Chondrocyte (in vitro differentiated cells): ENCODE results near the gene SLCO3A1. TPM values are rescaled to one million over a fixed set of nuclear protein-coding genes. Genes with fewer than 3 reads are reported as not detected.
"Not testable (repeated sequence)": the region's sequence is repeated elsewhere in the genome, so short reads cannot be mapped to it uniquely, and the experiment has no call there.

Experiments used
- DNase-seq: peaks from one replicate; pipeline ENCODE4 v3.0.0; 2021; ENCODE audit warnings: mixed read lengths, low spot score
- H3K27ac Mint-ChIP-seq: one replicate; pipeline ENCODE4 v1.8.0; 2021; ENCODE audit warnings: mild to moderate bottlenecking, moderate library complexity, mixed read lengths; ENCODE audit not compliant: unreplicated experiment
- H3K27me3 Mint-ChIP-seq: 2 replicates; pipeline ENCODE4 v1.8.0; 2021; ENCODE audit warnings: low read depth, mixed read lengths
- H3K36me3 Mint-ChIP-seq: 2 replicates; pipeline ENCODE4 v1.8.0; 2021; ENCODE audit warnings: low read depth, mixed read lengths
- H3K4me1 Mint-ChIP-seq: 2 replicates; pipeline ENCODE4 v1.8.0; 2021; ENCODE audit warnings: low read depth, mild to moderate bottlenecking, mixed read lengths
- H3K4me3 Mint-ChIP-seq: one replicate; pipeline ENCODE4 v1.8.0; 2021; ENCODE audit warnings: mild to moderate bottlenecking, moderate library complexity, mixed read lengths; ENCODE audit not compliant: unreplicated experiment
- H3K9me3 Mint-ChIP-seq: 2 replicates; pipeline ENCODE4 v1.8.0; 2021; ENCODE audit warnings: low read depth, mixed read lengths
- total RNA-seq: library from RNA; stranded (reverse); gene quantifications from 3 replicates; pipeline ENCODE4 v1.2.1, GENCODE V29; 2021
- TF ChIP-seq, protein P1 (sequence below): fragments of 200-600 bp; sonication (generic); IDR thresholded peaks from 2 replicates; pipeline ENCODE4 v1.5.0; 2021; ENCODE audit warnings: antibody characterized with exemption, mild to moderate bottlenecking, moderate library complexity

SLCO3A1 gene
- total RNA-seq, 1 donor from 2014 or later = 3.7 TPM

DNA sequence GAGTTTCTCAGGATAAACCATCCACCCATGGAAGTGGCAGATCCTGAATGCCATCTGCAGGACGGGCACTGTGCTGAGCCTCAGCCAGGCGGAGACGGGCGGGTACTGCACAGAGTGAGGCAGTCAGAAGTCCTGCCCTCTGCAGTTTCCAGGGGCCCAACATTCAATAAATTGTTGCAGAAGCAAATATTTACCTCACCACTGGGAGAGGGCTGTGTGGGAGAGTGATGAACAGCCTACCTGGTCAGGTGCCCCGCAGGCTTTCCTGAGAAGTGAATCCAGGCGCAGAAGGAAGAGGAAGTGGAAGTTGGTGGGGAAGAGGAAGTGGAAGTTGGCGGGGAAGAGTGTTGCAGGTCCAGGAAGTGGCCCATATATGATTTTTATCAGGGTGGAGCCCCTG, 100.8 kb downstream of the SLCO3A1 start:
- no peaks in the 10 kb centered on the region for H3K27me3 Mint-ChIP-seq
- no peaks in the 10 kb centered on the region for H3K36me3 Mint-ChIP-seq
- no peak for DNase-seq
- H3K27ac Mint-ChIP-seq = no peak overlapping the region
- TF ChIP-seq, protein P1, sequence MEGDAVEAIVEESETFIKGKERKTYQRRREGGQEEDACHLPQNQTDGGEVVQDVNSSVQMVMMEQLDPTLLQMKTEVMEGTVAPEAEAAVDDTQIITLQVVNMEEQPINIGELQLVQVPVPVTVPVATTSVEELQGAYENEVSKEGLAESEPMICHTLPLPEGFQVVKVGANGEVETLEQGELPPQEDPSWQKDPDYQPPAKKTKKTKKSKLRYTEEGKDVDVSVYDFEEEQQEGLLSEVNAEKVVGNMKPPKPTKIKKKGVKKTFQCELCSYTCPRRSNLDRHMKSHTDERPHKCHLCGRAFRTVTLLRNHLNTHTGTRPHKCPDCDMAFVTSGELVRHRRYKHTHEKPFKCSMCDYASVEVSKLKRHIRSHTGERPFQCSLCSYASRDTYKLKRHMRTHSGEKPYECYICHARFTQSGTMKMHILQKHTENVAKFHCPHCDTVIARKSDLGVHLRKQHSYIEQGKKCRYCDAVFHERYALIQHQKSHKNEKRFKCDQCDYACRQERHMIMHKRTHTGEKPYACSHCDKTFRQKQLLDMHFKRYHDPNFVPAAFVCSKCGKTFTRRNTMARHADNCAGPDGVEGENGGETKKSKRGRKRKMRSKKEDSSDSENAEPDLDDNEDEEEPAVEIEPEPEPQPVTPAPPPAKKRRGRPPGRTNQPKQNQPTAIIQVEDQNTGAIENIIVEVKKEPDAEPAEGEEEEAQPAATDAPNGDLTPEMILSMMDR = no peak
- peaks cover 2% of the 10 kb centered on the region for H3K4me1 Mint-ChIP-seq
- H3K4me3 Mint-ChIP-seq = no peak overlapping the region
- H3K9me3 Mint-ChIP-seq = no peaks in the 10 kb centered on the region

- H3K9me3 Mint-ChIP-seq = no peaks in the 10 kb centered on the region
- no peaks in the 10 kb centered on the region for H3K36me3 Mint-ChIP-seq
- H3K27ac Mint-ChIP-seq = no peak overlapping the region
- TF ChIP-seq, protein P1 = no peak
- H3K27me3 Mint-ChIP-seq = no peaks in the 10 kb centered on the region
- DNase-seq = no peak
- H3K4me1 Mint-ChIP-seq = peaks cover 2% of the 10 kb centered on the region
- no peak overlapping the region for H3K4me3 Mint-ChIP-seq
Observed at GRCh38 chr15:91956026-91956723, 102.7 kb downstream of the SLCO3A1 start.

- Mint-ChIP-seq H3K4me1 (peaks cover 9% of the 10 kb centered on the region), H3K27me3 (no peaks in the 10 kb centered on the region), H3K4me3 (no peak overlapping the region), H3K36me3 (no peaks in the 10 kb centered on the region), H3K27ac (no peak overlapping the region), H3K9me3 (peaks cover 2% of the 10 kb centered on the region)
- DNase-seq = no peak
- TF ChIP-seq, protein P1 = no peak
Observed at GRCh38 chr15:91961357-91961756, 107.8 kb downstream of the SLCO3A1 start.

DNA sequence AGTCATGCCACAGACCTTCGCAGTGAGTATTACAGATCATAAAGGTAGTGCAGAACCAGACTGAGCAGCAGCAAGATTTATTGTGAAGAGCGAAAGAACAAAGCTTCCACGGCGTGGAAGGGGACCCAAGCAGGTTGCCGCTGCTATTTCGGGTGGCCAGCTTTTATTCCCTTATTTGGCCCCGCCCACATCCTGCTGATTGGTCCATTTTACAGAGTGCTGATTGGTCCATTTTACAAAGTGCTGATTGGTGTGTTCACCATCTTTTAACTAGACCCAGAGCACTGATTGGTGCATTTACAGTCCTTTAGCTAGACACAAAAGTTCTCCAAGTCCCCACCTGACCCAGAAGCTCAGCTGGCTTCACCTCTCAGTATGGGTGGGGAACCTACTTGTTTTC, 110.2 kb downstream of the SLCO3A1 start:
- H3K4me1 Mint-ChIP-seq, H3K27me3 Mint-ChIP-seq, H3K27ac Mint-ChIP-seq, H3K36me3 Mint-ChIP-seq, H3K4me3 Mint-ChIP-seq, DNase-seq, H3K9me3 Mint-ChIP-seq: not testable (repeated sequence)

GRCh38 chr15:91965501-91966193, 112.1 kb downstream of the SLCO3A1 start:
- no peak for DNase-seq
- H3K4me3 Mint-ChIP-seq = no peak overlapping the region
- TF ChIP-seq, protein P1 = no peak
- H3K27ac Mint-ChIP-seq = peak overlapping the region; percentile 8
- H3K9me3 Mint-ChIP-seq = peaks cover 2% of the 10 kb centered on the region
- H3K4me1 Mint-ChIP-seq = peaks cover 9% of the 10 kb centered on the region
- no peaks in the 10 kb centered on the region for H3K27me3 Mint-ChIP-seq
- H3K36me3 Mint-ChIP-seq = no peaks in the 10 kb centered on the region
